SK-N-SH (cell line): Measurements from ENCODE around the gene TECR. TPM values are rescaled to one million over a fixed set of nuclear protein-coding genes. Genes with fewer than 3 reads are reported as not detected.

Source experiments
- CTCF ChIA-PET: fragments of 300-600, 350-600 bp; formaldehyde crosslinking; extraction: SDS; loops from one replicate; lab custom pipeline; 2021; lab: Yijun Ruan, JAX
- POLR2A ChIA-PET: fragments of 350-600 bp; sonication (Branson Sonifier 250); formaldehyde crosslinking; extraction: SDS; loops from one replicate; lab custom pipeline; 2020; ENCODE audit warnings: antibody characterized with exemption, inconsistent platforms; lab: Yijun Ruan, JAX
- DNase-seq: peaks from one replicate; pipeline ENCODE4 v3.0.0; 2012
- H2AFZ ChIP-seq: fragments of 200-600 bp; sonication (generic); 2 replicates; pipeline ENCODE4 v1.8.1; 2016; ENCODE audit warnings: antibody characterized with exemption, mild to moderate bottlenecking, low read depth
- H3F3A ChIP-seq: fragments of 200-600 bp; sonication (generic); replicated peaks from 2 replicates; pipeline ENCODE3; 2016; ENCODE audit warnings: antibody characterized with exemption, mild to moderate bottlenecking; ENCODE audit not compliant: insufficient read depth
- H3K27ac ChIP-seq, 2 experiments: fragments of 200-500 bp in 1 of 2; fragments of 200-600 bp in 1 of 2; sonication (Bioruptor generic) in 1 of 2; sonication (generic), shearing (Covaris generic) in 1 of 2; 2 replicates each; pipeline versions ENCODE4 v1.5.1 to v1.6.1; 2014 to 2016; ENCODE audit warnings: low read depth in 2 of 2, inconsistent platforms in 1 of 2, low read length in 1 of 2, mild to moderate bottlenecking in 1 of 2, mixed read lengths in 1 of 2
- H3K27me3 ChIP-seq: fragments of 200-600 bp; sonication (generic), shearing (Covaris generic); 2 replicates; pipeline ENCODE4 v1.6.1; 2016; ENCODE audit warnings: mixed run types; ENCODE audit not compliant: insufficient read depth
- H3K36me3 ChIP-seq, 2 experiments: fragments of 200-500 bp in 1 of 2; fragments of 200-600 bp in 1 of 2; sonication (Bioruptor generic) in 1 of 2; sonication (generic) in 1 of 2; replicated peaks in 1 of 2; 2 replicates each; pipeline versions ENCODE3 to v1.5.1; 2014 to 2016; ENCODE audit warnings: low read length in 1 of 2, mild to moderate bottlenecking in 1 of 2; ENCODE audit not compliant: insufficient read depth in 2 of 2, control insufficient read depth in 1 of 2
- H3K4me1 ChIP-seq, 2 experiments: fragments of 200-500 bp in 1 of 2; fragments of 200-600 bp in 1 of 2; sonication (Bioruptor generic) in 1 of 2; sonication (generic), shearing (Covaris generic) in 1 of 2; 2 replicates each; pipeline versions ENCODE4 v1.5.1 to v1.6.1; 2014 to 2016; ENCODE audit warnings: low read depth in 1 of 2, low read length in 1 of 2, mixed run types in 1 of 2; ENCODE audit not compliant: insufficient read depth in 2 of 2, control insufficient read depth in 1 of 2
- H3K4me2 ChIP-seq: fragments of 200-600 bp; sonication (generic), shearing (Covaris generic); 2 replicates; pipeline ENCODE4 v1.6.1; 2017; ENCODE audit warnings: mixed run types
- H3K4me3 ChIP-seq, 2 experiments: fragments of 200-500 bp in 1 of 2; fragments of 200-600 bp in 1 of 2; sonication (Bioruptor generic) in 1 of 2; sonication (generic), shearing (Covaris generic) in 1 of 2; 2 replicates each; pipeline versions ENCODE4 v1.5.1 to v1.8.1; 2014 to 2016; ENCODE audit warnings: low read depth in 2 of 2, inconsistent platforms in 1 of 2, low read length in 1 of 2, mild to moderate bottlenecking in 1 of 2, mixed read lengths in 1 of 2, moderate library complexity in 1 of 2
- H3K79me2 ChIP-seq: fragments of 200-600 bp; sonication (generic); 2 replicates; pipeline ENCODE4 v1.8.1; 2017; ENCODE audit warnings: mild to moderate bottlenecking; ENCODE audit not compliant: insufficient read depth
- H3K9ac ChIP-seq: fragments of 200-600 bp; sonication (generic); 2 replicates; pipeline ENCODE4 v1.6.1; 2017; ENCODE audit warnings: mixed run types
- H3K9me2 ChIP-seq: fragments of 200-600 bp; sonication (generic); 2 replicates; pipeline ENCODE4 v1.6.1; 2017; ENCODE audit warnings: mixed run types
- H3K9me3 ChIP-seq: fragments of 200-600 bp; sonication (generic); 2 replicates; pipeline ENCODE4 v1.6.1; 2017; ENCODE audit warnings: mixed run types, mild to moderate bottlenecking, moderate library complexity
- H4K20me1 ChIP-seq: fragments of 200-600 bp; sonication (generic); 2 replicates; pipeline ENCODE4 v1.6.1; 2017; ENCODE audit warnings: mild to moderate bottlenecking, mixed run types; ENCODE audit not compliant: insufficient read depth
- CTCF ChIP-seq: fragments of 200-600 bp; sonication (generic); IDR thresholded peaks from 2 replicates; pipeline ENCODE4 v1.6.1; 2017; ENCODE audit warnings: antibody characterized with exemption, mild to moderate bottlenecking, moderate library complexity
- ELF1 ChIP-seq: IDR thresholded peaks from 2 replicates; pipeline ENCODE4 v1.4.0; 2012
- EP300 ChIP-seq, 2 experiments: IDR thresholded peaks; 2 replicates each; pipeline versions ENCODE4 v1.4.0 to v1.6.1; 2012; ENCODE audit warnings: borderline replicate concordance in 1 of 2, low read depth in 1 of 2, low read length in 1 of 2
- FOSL2 ChIP-seq: IDR thresholded peaks from 2 replicates; pipeline ENCODE4 v1.4.0; 2012; ENCODE audit warnings: low read depth, mild to moderate bottlenecking, moderate library complexity, borderline replicate concordance
- FOXJ3 ChIP-seq: sonication (generic); formaldehyde crosslinking; IDR thresholded peaks from 2 replicates; pipeline ENCODE4 v1.5.1; 2020; ENCODE audit warnings: mild to moderate bottlenecking, missing genetic modification reagents
- FOXM1 ChIP-seq: IDR thresholded peaks from 2 replicates; pipeline ENCODE4 v1.4.0; 2012; ENCODE audit warnings: low read depth, mild to moderate bottlenecking
- GABPA ChIP-seq: IDR thresholded peaks from 2 replicates; pipeline ENCODE4 v1.4.0; 2012; ENCODE audit warnings: low read depth, mild to moderate bottlenecking
- IRF3 ChIP-seq: fragments of 150-350 bp; IDR thresholded peaks from 2 replicates; pipeline ENCODE4 v1.6.1; 2016; ENCODE audit warnings: mild to moderate bottlenecking, low read depth, low read length
- MAX ChIP-seq: IDR thresholded peaks from 2 replicates; pipeline ENCODE4 v1.4.0; 2012; ENCODE audit warnings: low read depth
- POLR2AphosphoS5 ChIP-seq: IDR thresholded peaks from 2 replicates; pipeline ENCODE4 v1.6.1; 2012; ENCODE audit warnings: low read depth, low read length
- RAD21 ChIP-seq: IDR thresholded peaks from 2 replicates; pipeline ENCODE4 v1.6.1; 2012; ENCODE audit warnings: mild to moderate bottlenecking, low read length
- RCOR1 ChIP-seq: fragments of 150-350 bp; IDR thresholded peaks from 2 replicates; pipeline ENCODE4 v1.6.1; 2017; ENCODE audit warnings: antibody characterized with exemption, low read length
- REST ChIP-seq: IDR thresholded peaks from 2 replicates; pipeline ENCODE4 v1.6.1; 2012; ENCODE audit warnings: mild to moderate bottlenecking, low read depth, low read length, moderate library complexity
- SMC3 ChIP-seq: IDR thresholded peaks from 2 replicates; pipeline ENCODE4 v1.6.1; 2012; ENCODE audit warnings: low read depth, low read length, improper control_type of control experiment
- TAF1 ChIP-seq: IDR thresholded peaks from 2 replicates; pipeline ENCODE4 v1.6.1; 2012; ENCODE audit warnings: low read depth, mild to moderate bottlenecking, low read length, moderate library complexity, borderline replicate concordance
- ZBTB33 ChIP-seq: IDR thresholded peaks from 2 replicates; pipeline ENCODE4 v1.4.0; 2012; ENCODE audit warnings: low read depth, borderline replicate concordance
- WGBS: methylation state at CpG from one replicate; pipeline ENCODE4 v1.1.6; 2017; ENCODE audit warnings: low lambda C conversion rate; 5-methylcytosine and 5-hydroxymethylcytosine counted together
- polyA plus RNA-seq, 3 experiments: library from polyadenylated mRNA; depleted of rRNA; stranded (reverse); fragments of >200 nt; gene quantifications; 2 replicates each; pipeline ENCODE4 v1.2.3, GENCODE V29; 2012

Gene TECR
- polyA plus RNA-seq, 1 of the 3 experiments (the other 2 are of a cell fraction) = 110 TPM

- no peaks in the 10 kb centered on the region for H3K27me3 ChIP-seq
- peak overlapping the region in 1 of 2 experiments; percentile 50; a peak in 1 of 4 replicates for H3K4me3 ChIP-seq
- peak; percentile 95 for DNase-seq
- H3F3A ChIP-seq = peaks cover 11% of the 10 kb centered on the region
- H3K79me2 ChIP-seq = peaks cover 10% of the 10 kb centered on the region; the same call in 1 of the 2 replicates
- H3K9me3 ChIP-seq = no peaks in the 10 kb centered on the region
- H3K4me2 ChIP-seq = no peak overlapping the region
- H3K36me3 ChIP-seq = peaks cover 0 to 10% of the 10 kb centered on the region in 2 experiments
- TF ChIP-seq IRF3 (no peak), SMC3 (peak; percentile 56), TAF1 (no peak), CTCF (peak; percentile 89), RCOR1 (no peak), GABPA (no peak), FOXM1 (no peak), RAD21 (peak; percentile 54)
- no peak overlapping the region for H3K9ac ChIP-seq
- 75% methylated on average over 18 of the region's 43 CpGs for WGBS
- no peaks in the 10 kb centered on the region for H3K9me2 ChIP-seq
- ChIA-PET POLR2A (no interaction called here), CTCF (interaction anchor here (0.6 to 4.8 kb wide), 51 partner anchors 8 to 411 kb away, joined by 3 to 45 read pairs (median 4); partner anchors contain the start of genes ASF1B, DNAJB1 and GIPC1)
- H3K27ac ChIP-seq = peak overlapping the region in 1 of 2 experiments; percentile 22; a peak in 1 of 4 replicates
- no peaks in the 10 kb centered on the region for H4K20me1 ChIP-seq
- peaks cover 18 to 26% of the 10 kb centered on the region in 2 experiments; a peak in 3 of 4 replicates for H3K4me1 ChIP-seq
- no peak overlapping the region for H2AFZ ChIP-seq
These were observed 49.3 kb upstream of the TECR start for GRCh38 chr19:14479975-14480699.

- no peak overlapping the region for H3K9ac ChIP-seq
- no peak overlapping the region for H2AFZ ChIP-seq
- TF ChIP-seq ELF1 (no peak), EP300 (IDR thresholded peaks at IDR 0.05; ENCODE audit: borderline replicate concordance in 1 of 2, low read depth in 1 of 2, low read length in 1 of 2) (no peak), ZBTB33 (no peak), MAX (no peak), SMC3 (no peak), FOXJ3 (CRISPR knock-in tag) (no peak), FOSL2 (no peak), POLR2AphosphoS5 (no peak), REST (no peak)
- H3K36me3 ChIP-seq = peaks cover under 1 to 10% of the 10 kb centered on the region in 2 experiments
- H3K9me2 ChIP-seq = no peaks in the 10 kb centered on the region
- DNase-seq = peak; percentile 47
- H3K4me3 ChIP-seq = no peak overlapping the region
- CTCF ChIA-PET = interaction anchor here (0.7 to 4.8 kb wide), 34 partner anchors 9 to 411 kb away, joined by 3 to 45 read pairs (median 6); partner anchors contain the start of genes ASF1B, DNAJB1 and GIPC1
- POLR2A ChIA-PET = no interaction called here
- peak overlapping the region in 1 of 2 experiments; percentile 22; a peak in 1 of 4 replicates for H3K27ac ChIP-seq
- WGBS = 63% methylated on average over 4 of the region's 5 CpGs
- H3K27me3 ChIP-seq = no peaks in the 10 kb centered on the region
- no peaks in the 10 kb centered on the region for H3K9me3 ChIP-seq
- H3K4me1 ChIP-seq = peaks cover 12 to 21% of the 10 kb centered on the region in 2 experiments; a peak in 2 of 4 replicates
- no peaks in the 10 kb centered on the region; the same call in 1 of the 2 replicates for H4K20me1 ChIP-seq
- peaks cover 11% of the 10 kb centered on the region for H3F3A ChIP-seq
- H3K4me2 ChIP-seq = no peak overlapping the region
- H3K79me2 ChIP-seq = peaks cover 10% of the 10 kb centered on the region; the same call in 1 of the 2 replicates
These were observed 48.7 kb upstream of the TECR start for GRCh38 chr19:14480700-14481079.
